Measurements from ENCODE around the gene ADAMTSL3.
"Not testable (repeated sequence)": the region's sequence is repeated elsewhere in the genome, so short reads cannot be mapped to it uniquely, and the experiment has no call there.

The ADAMTSL3 gene

GRCh38 chr15:83961311-83961710 is 307.4 kb downstream of the ADAMTSL3 start:
- no peaks in the 10 kb centered on the region for H3K4me1 ChIP-seq (ENCODE audit: control insufficient read depth, insufficient read depth, low read length)
- H3K27ac ChIP-seq (ENCODE audit: low read length), result no peak overlapping the region

GRCh38 chr15:83964967-83965366 is 311.0 kb downstream of the ADAMTSL3 start:
- H3K4me1 ChIP-seq (ENCODE audit: control insufficient read depth, insufficient read depth, low read length); H3K9me3 ChIP-seq (ENCODE audit: control insufficient read depth in 2 of 2, low read length in 2 of 2); H3K9ac ChIP-seq (ENCODE audit: low read length in 2 of 2); H3K4me3 ChIP-seq (ENCODE audit: low read length in 2 of 2); H3K36me3 ChIP-seq (ENCODE audit: control insufficient read depth in 2 of 2, insufficient read depth in 2 of 2, low read length in 2 of 2); H3K27me3 ChIP-seq (ENCODE audit: control insufficient read depth in 1 of 2, insufficient read depth in 2 of 2, low read length in 2 of 2); H3K27ac ChIP-seq (ENCODE audit: low read length): not testable (repeated sequence)

More at GRCh38 chr15:83961311-83961710, 307.4 kb downstream of the ADAMTSL3 start:
- peaks cover 3 to 4% of the 10 kb centered on the region in 2 donors for H3K36me3 ChIP-seq (ENCODE audit: control insufficient read depth in 2 of 2, insufficient read depth in 2 of 2, low read length in 2 of 2)
- H3K4me3 ChIP-seq (ENCODE audit: low read length in 2 of 2), result no peak overlapping the region
- H3K27me3 ChIP-seq (ENCODE audit: control insufficient read depth in 1 of 2, insufficient read depth in 2 of 2, low read length in 2 of 2), result no peaks in the 10 kb centered on the region
- H3K9ac ChIP-seq (ENCODE audit: low read length in 2 of 2), result no peak overlapping the region
- no peaks in the 10 kb centered on the region for H3K9me3 ChIP-seq (ENCODE audit: control insufficient read depth in 2 of 2, low read length in 2 of 2)

DNA sequence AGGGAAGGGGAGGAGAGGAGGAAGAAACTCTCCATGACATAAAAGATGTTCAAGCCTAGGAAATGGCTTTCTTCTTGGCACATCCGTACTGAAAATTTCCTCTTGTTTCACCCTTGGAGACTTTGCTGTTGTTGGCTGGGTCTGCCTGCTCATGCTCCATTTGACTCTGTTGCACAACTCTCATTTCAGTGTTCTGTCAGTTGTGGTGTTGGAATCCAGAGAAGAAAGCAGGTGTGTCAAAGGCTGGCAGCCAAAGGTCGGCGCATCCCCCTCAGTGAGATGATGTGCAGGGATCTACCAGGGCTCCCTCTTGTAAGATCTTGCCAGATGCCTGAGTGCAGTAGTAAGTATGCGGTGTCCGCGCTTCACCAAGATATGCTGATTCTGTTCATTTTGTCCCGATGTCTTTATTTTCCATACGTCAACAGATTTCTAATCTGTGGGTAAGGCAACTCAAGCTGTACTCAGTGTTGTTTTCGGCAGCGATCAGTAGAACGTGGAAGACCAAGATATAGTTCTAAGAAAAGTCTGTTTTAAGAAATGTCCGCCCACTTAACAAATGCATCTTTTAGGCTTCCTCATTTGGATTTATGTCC is 316.5 kb downstream of the ADAMTSL3 start:
- H3K4me3 ChIP-seq (ENCODE audit: low read length in 2 of 2), result no peak overlapping the region
- H3K36me3 ChIP-seq (ENCODE audit: control insufficient read depth in 2 of 2, insufficient read depth in 2 of 2, low read length in 2 of 2), result peaks cover 3 to 6% of the 10 kb centered on the region in 2 donors
- H3K27me3 ChIP-seq (ENCODE audit: control insufficient read depth in 1 of 2, insufficient read depth in 2 of 2, low read length in 2 of 2), result no peaks in the 10 kb centered on the region
- no peak overlapping the region for H3K9ac ChIP-seq (ENCODE audit: low read length in 2 of 2)
- no peak overlapping the region for H3K27ac ChIP-seq (ENCODE audit: low read length)
- no peaks in the 10 kb centered on the region for H3K4me1 ChIP-seq (ENCODE audit: control insufficient read depth, insufficient read depth, low read length)
- no peaks in the 10 kb centered on the region for H3K9me3 ChIP-seq (ENCODE audit: control insufficient read depth in 2 of 2, low read length in 2 of 2)

GRCh38 chr15:83971992-83972391 is 318.1 kb downstream of the ADAMTSL3 start:
- Histone ChIP-seq H3K27ac (ENCODE audit: low read length) (no peak overlapping the region), H3K9me3 (ENCODE audit: control insufficient read depth in 2 of 2, low read length in 2 of 2) (peaks cover 0 to 5% of the 10 kb centered on the region in 2 donors), H3K9ac (ENCODE audit: low read length in 2 of 2) (no peak overlapping the region), H3K4me3 (ENCODE audit: low read length in 2 of 2) (no peak overlapping the region), H3K4me1 (ENCODE audit: control insufficient read depth, insufficient read depth, low read length) (no peaks in the 10 kb centered on the region), H3K27me3 (ENCODE audit: control insufficient read depth in 1 of 2, insufficient read depth in 2 of 2, low read length in 2 of 2) (no peaks in the 10 kb centered on the region), H3K36me3 (ENCODE audit: control insufficient read depth in 2 of 2, insufficient read depth in 2 of 2, low read length in 2 of 2) (peaks cover 3 to 6% of the 10 kb centered on the region in 2 donors)

- Histone ChIP-seq H3K9ac (ENCODE audit: low read length in 2 of 2) (no peak overlapping the region), H3K27me3 (ENCODE audit: control insufficient read depth in 1 of 2, insufficient read depth in 2 of 2, low read length in 2 of 2) (no peaks in the 10 kb centered on the region), H3K27ac (ENCODE audit: low read length) (no peak overlapping the region), H3K9me3 (ENCODE audit: control insufficient read depth in 2 of 2, low read length in 2 of 2) (peaks cover 0 to 6% of the 10 kb centered on the region in 2 donors), H3K4me3 (ENCODE audit: low read length in 2 of 2) (no peak overlapping the region), H3K36me3 (ENCODE audit: control insufficient read depth in 2 of 2, insufficient read depth in 2 of 2, low read length in 2 of 2) (peaks cover 3 to 6% of the 10 kb centered on the region in 2 donors), H3K4me1 (ENCODE audit: control insufficient read depth, insufficient read depth, low read length) (peaks cover 5% of the 10 kb centered on the region)
Measured at GRCh38 chr15:83973816-83974215, 319.9 kb downstream of the ADAMTSL3 start.

- H3K9ac ChIP-seq (ENCODE audit: low read length in 2 of 2), result no peak overlapping the region
- H3K27me3 ChIP-seq (ENCODE audit: control insufficient read depth in 1 of 2, insufficient read depth in 2 of 2, low read length in 2 of 2), result no peaks in the 10 kb centered on the region
- H3K27ac ChIP-seq (ENCODE audit: low read length), result no peak overlapping the region
- H3K4me3 ChIP-seq (ENCODE audit: low read length in 2 of 2), result no peak overlapping the region
- H3K4me1 ChIP-seq (ENCODE audit: control insufficient read depth, insufficient read depth, low read length), result peaks cover 5% of the 10 kb centered on the region
- H3K9me3 ChIP-seq (ENCODE audit: control insufficient read depth in 2 of 2, low read length in 2 of 2), result peaks cover 0 to 6% of the 10 kb centered on the region in 2 donors
- H3K36me3 ChIP-seq (ENCODE audit: control insufficient read depth in 2 of 2, insufficient read depth in 2 of 2, low read length in 2 of 2), result peaks cover 9 to 18% of the 10 kb centered on the region in 2 donors
Measured at GRCh38 chr15:83977992-83978391, 324.1 kb downstream of the ADAMTSL3 start.

- Histone ChIP-seq H3K4me1 (ENCODE audit: control insufficient read depth, insufficient read depth, low read length) (peaks cover 5% of the 10 kb centered on the region), H3K9ac (ENCODE audit: low read length in 2 of 2) (no peak overlapping the region), H3K27me3 (ENCODE audit: control insufficient read depth in 1 of 2, insufficient read depth in 2 of 2, low read length in 2 of 2) (no peaks in the 10 kb centered on the region), H3K36me3 (ENCODE audit: control insufficient read depth in 2 of 2, insufficient read depth in 2 of 2, low read length in 2 of 2) (peaks cover 12 to 18% of the 10 kb centered on the region in 2 donors), H3K4me3 (ENCODE audit: low read length in 2 of 2) (no peak overlapping the region), H3K27ac (ENCODE audit: low read length) (no peak overlapping the region), H3K9me3 (ENCODE audit: control insufficient read depth in 2 of 2, low read length in 2 of 2) (peaks cover 0 to 6% of the 10 kb centered on the region in 2 donors)
Measured at GRCh38 chr15:83978588-83978987, 324.7 kb downstream of the ADAMTSL3 start.

GRCh38 chr15:83980637-83981036 is 326.7 kb downstream of the ADAMTSL3 start:
- Histone ChIP-seq H3K27ac (ENCODE audit: low read length) (no peak overlapping the region), H3K9me3 (ENCODE audit: control insufficient read depth in 2 of 2, low read length in 2 of 2) (peaks cover 0 to 6% of the 10 kb centered on the region in 2 donors), H3K27me3 (ENCODE audit: control insufficient read depth in 1 of 2, insufficient read depth in 2 of 2, low read length in 2 of 2) (no peaks in the 10 kb centered on the region), H3K4me1 (ENCODE audit: control insufficient read depth, insufficient read depth, low read length) (peaks cover 5% of the 10 kb centered on the region), H3K4me3 (ENCODE audit: low read length in 2 of 2) (no peak overlapping the region), H3K36me3 (ENCODE audit: control insufficient read depth in 2 of 2, insufficient read depth in 2 of 2, low read length in 2 of 2) (peaks cover 10 to 18% of the 10 kb centered on the region in 2 donors), H3K9ac (ENCODE audit: low read length in 2 of 2) (no peak overlapping the region)

- Histone ChIP-seq H3K9me3 (ENCODE audit: control insufficient read depth in 2 of 2, low read length in 2 of 2) (no peaks in the 10 kb centered on the region), H3K27me3 (ENCODE audit: control insufficient read depth in 1 of 2, insufficient read depth in 2 of 2, low read length in 2 of 2) (no peaks in the 10 kb centered on the region), H3K27ac (ENCODE audit: low read length) (no peak overlapping the region), H3K4me1 (ENCODE audit: control insufficient read depth, insufficient read depth, low read length) (peaks cover 5% of the 10 kb centered on the region), H3K36me3 (ENCODE audit: control insufficient read depth in 2 of 2, insufficient read depth in 2 of 2, low read length in 2 of 2) (peaks cover 10 to 18% of the 10 kb centered on the region in 2 donors), H3K9ac (ENCODE audit: low read length in 2 of 2) (no peak overlapping the region), H3K4me3 (ENCODE audit: low read length in 2 of 2) (no peak overlapping the region)
Measured at GRCh38 chr15:83982748-83983147, 328.8 kb downstream of the ADAMTSL3 start.

- Histone ChIP-seq H3K4me1 (ENCODE audit: control insufficient read depth, insufficient read depth, low read length) (no peaks in the 10 kb centered on the region), H3K27ac (ENCODE audit: low read length) (no peak overlapping the region), H3K36me3 (ENCODE audit: control insufficient read depth in 2 of 2, insufficient read depth in 2 of 2, low read length in 2 of 2) (peaks cover 10 to 18% of the 10 kb centered on the region in 2 donors), H3K9ac (ENCODE audit: low read length in 2 of 2) (no peak overlapping the region), H3K4me3 (ENCODE audit: low read length in 2 of 2) (no peak overlapping the region), H3K9me3 (ENCODE audit: control insufficient read depth in 2 of 2, low read length in 2 of 2) (no peaks in the 10 kb centered on the region), H3K27me3 (ENCODE audit: control insufficient read depth in 1 of 2, insufficient read depth in 2 of 2, low read length in 2 of 2) (no peaks in the 10 kb centered on the region)
Measured at GRCh38 chr15:83983634-83984458, 329.9 kb downstream of the ADAMTSL3 start.

GRCh38 chr15:83984601-83985000 is 330.7 kb downstream of the ADAMTSL3 start:
- Histone ChIP-seq H3K27ac (ENCODE audit: low read length) (no peak overlapping the region), H3K36me3 (ENCODE audit: control insufficient read depth in 2 of 2, insufficient read depth in 2 of 2, low read length in 2 of 2) (peaks cover 10 to 18% of the 10 kb centered on the region in 2 donors), H3K27me3 (ENCODE audit: control insufficient read depth in 1 of 2, insufficient read depth in 2 of 2, low read length in 2 of 2) (no peaks in the 10 kb centered on the region), H3K9me3 (ENCODE audit: control insufficient read depth in 2 of 2, low read length in 2 of 2) (no peaks in the 10 kb centered on the region), H3K4me3 (ENCODE audit: low read length in 2 of 2) (no peak overlapping the region), H3K4me1 (ENCODE audit: control insufficient read depth, insufficient read depth, low read length) (no peaks in the 10 kb centered on the region), H3K9ac (ENCODE audit: low read length in 2 of 2) (no peak overlapping the region)

Measured in stomach smooth muscle (tissue), 2 donors.